ENCODE data around the gene SPEM3. TPM values are rescaled to one million over a fixed set of nuclear protein-coding genes. Genes with fewer than 3 reads are reported as not detected.
"Not testable (repeated sequence)": the region's sequence is repeated elsewhere in the genome, so short reads cannot be mapped to it uniquely, and the experiment has no call there.

SPEM3 gene
- polyA plus RNA-seq, 4 donors = not detected

GRCh38 chr17:7468290-7468689 is 39.6 kb downstream of the SPEM3 start:
- no peak for DNase-seq (ENCODE audit: low read depth in 4 of 4, low spot score in 3 of 4)

GRCh38 chr17:7468804-7469389 is 40.2 kb downstream of the SPEM3 start:
- DNase-seq (ENCODE audit: low read depth in 4 of 4, low spot score in 3 of 4) = no peak

GRCh38 chr17:7469843-7470242 is 41.2 kb downstream of the SPEM3 start:
- not testable (repeated sequence) for DNase-seq (ENCODE audit: low read depth in 4 of 4, low spot score in 3 of 4)

- DNase-seq (ENCODE audit: low read depth in 4 of 4, low spot score in 3 of 4) = not testable (repeated sequence)
Observed at GRCh38 chr17:7470457-7470973, 41.9 kb downstream of the SPEM3 start.

GRCh38 chr17:7471729-7472128 is 43.1 kb downstream of the SPEM3 start:
- DNase-seq (ENCODE audit: low read depth in 4 of 4, low spot score in 3 of 4) = no peak

GRCh38 chr17:7474767-7475166 is 46.1 kb downstream of the SPEM3 start:
- not testable (repeated sequence) for DNase-seq (ENCODE audit: low read depth in 4 of 4, low spot score in 3 of 4)

- no peak for DNase-seq (ENCODE audit: low read depth in 4 of 4, low spot score in 3 of 4)
Observed at GRCh38 chr17:7475764-7476422, 47.2 kb downstream of the SPEM3 start.

- DNase-seq (ENCODE audit: low read depth in 4 of 4, low spot score in 3 of 4) = no peak
Observed at GRCh38 chr17:7476494-7476893, 47.8 kb downstream of the SPEM3 start.

GRCh38 chr17:7476951-7477350 is 48.3 kb downstream of the SPEM3 start:
- no peak for DNase-seq (ENCODE audit: low read depth in 4 of 4, low spot score in 3 of 4)

- no peak for DNase-seq (ENCODE audit: low read depth in 4 of 4, low spot score in 3 of 4)
Observed at GRCh38 chr17:7477392-7478275, 49.0 kb downstream of the SPEM3 start.

GRCh38 chr17:7478276-7479212 is 49.9 kb downstream of the SPEM3 start:
- no peak for DNase-seq (ENCODE audit: low read depth in 4 of 4, low spot score in 3 of 4)

GRCh38 chr17:7479213-7480088 is 50.8 kb downstream of the SPEM3 start, which contains the start of gene ZBTB4:
Gene ZBTB4 (minus strand): TSS chr17:7479631. CDS start chr17:7466801, 12,830 bp downstream.
- no peak for DNase-seq (ENCODE audit: low read depth in 4 of 4, low spot score in 3 of 4)

GRCh38 chr17:7480089-7480384 is 51.4 kb downstream of the SPEM3 start:
- no peak for DNase-seq (ENCODE audit: low read depth in 4 of 4, low spot score in 3 of 4)

GRCh38 chr17:7481275-7481674 is 52.6 kb downstream of the SPEM3 start, which contains the start of gene SLC35G6:
Gene SLC35G6 (plus strand): TSS chr17:7481446. CDS start chr17:7481517, 71 bp downstream.
- DNase-seq (ENCODE audit: low read depth in 4 of 4, low spot score in 3 of 4) = not testable (repeated sequence)

- not testable (repeated sequence) for DNase-seq (ENCODE audit: low read depth in 4 of 4, low spot score in 3 of 4)
Observed at GRCh38 chr17:7481842-7482741, 53.4 kb downstream of the SPEM3 start.
